LNCaP clone FGC (cell line): ENCODE results near the gene RUVBL2.

Experiments used
- DNase-seq: peaks from one replicate; pipeline ENCODE4 v3.0.0-alpha.2; 2011; ENCODE audit warnings: low read depth
- H3K4me3 ChIP-seq: 2 replicates; pipeline ENCODE4 v1.5.1; 2011; ENCODE audit warnings: mild to moderate bottlenecking, low read depth, low read length, control low read depth
- TF ChIP-seq, protein P1 (sequence below): IDR thresholded peaks from 2 replicates; pipeline ENCODE4 v1.5.1; 2012; ENCODE audit warnings: mild to moderate bottlenecking; ENCODE audit not compliant: control insufficient read depth, insufficient read depth; ENCODE audit errors: extremely low read depth

The RUVBL2 gene

DNA sequence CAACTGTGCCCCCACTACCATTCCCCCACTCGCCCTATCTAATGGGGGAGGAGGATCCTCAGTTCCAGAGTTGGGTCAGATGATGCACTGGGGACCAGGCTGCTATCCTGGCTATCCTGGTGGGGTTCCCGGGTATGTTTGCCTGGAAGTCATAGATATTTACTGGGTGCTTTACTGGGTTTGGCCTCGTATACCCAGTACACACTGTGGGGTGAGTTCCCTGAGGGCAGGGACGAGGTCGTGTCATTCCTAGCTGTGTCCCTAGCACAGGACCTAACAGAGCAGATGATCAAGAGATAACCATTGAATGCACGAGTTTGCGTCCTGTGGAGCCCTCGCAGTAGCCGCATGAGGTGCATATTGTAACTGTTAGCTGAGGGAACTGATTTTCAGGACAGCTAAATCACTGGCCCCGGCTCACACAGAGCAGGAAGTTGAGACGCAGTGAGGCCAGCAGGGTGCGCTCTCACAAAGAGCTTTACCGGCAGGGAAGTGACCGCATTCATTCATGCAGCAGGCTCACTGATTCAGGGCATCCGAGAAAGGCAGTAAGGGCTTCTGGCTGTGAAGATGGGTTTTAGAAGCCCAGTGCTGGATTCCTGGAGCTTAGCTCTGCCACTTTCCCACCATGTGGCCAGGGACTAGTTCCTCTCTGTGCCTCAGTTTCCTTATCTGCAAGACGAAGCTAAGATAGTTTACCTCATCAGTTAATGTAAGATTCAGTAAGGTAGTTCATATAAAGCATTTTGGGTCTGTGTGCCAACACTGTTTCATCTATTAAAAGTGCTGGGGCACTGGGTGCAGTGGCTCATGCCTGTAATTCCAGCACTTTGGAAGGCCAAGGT lies 6.0 kb downstream of the RUVBL2 start:
- TF ChIP-seq, protein P1, sequence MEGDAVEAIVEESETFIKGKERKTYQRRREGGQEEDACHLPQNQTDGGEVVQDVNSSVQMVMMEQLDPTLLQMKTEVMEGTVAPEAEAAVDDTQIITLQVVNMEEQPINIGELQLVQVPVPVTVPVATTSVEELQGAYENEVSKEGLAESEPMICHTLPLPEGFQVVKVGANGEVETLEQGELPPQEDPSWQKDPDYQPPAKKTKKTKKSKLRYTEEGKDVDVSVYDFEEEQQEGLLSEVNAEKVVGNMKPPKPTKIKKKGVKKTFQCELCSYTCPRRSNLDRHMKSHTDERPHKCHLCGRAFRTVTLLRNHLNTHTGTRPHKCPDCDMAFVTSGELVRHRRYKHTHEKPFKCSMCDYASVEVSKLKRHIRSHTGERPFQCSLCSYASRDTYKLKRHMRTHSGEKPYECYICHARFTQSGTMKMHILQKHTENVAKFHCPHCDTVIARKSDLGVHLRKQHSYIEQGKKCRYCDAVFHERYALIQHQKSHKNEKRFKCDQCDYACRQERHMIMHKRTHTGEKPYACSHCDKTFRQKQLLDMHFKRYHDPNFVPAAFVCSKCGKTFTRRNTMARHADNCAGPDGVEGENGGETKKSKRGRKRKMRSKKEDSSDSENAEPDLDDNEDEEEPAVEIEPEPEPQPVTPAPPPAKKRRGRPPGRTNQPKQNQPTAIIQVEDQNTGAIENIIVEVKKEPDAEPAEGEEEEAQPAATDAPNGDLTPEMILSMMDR = peak; percentile 23; the same call in 1 of the 2 replicates
- no peak for DNase-seq
- no peak overlapping the region for H3K4me3 ChIP-seq

DNA sequence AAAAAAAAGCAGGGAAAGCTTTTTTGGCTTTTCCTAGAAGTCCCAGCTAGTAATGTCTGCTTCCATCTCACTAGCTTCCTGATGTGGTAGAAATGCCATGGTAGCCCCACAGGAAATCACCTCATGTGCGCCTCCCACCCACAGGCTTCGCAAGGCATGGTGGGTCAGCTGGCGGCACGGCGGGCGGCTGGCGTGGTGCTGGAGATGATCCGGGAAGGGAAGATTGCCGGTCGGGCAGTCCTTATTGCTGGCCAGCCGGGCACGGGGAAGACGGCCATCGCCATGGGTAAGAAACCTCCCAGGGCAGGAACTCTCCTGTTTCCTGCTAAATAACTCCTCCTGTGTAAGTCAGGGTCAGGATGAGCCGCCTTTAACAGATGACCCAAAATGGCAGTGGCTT lies 10.4 kb downstream of the RUVBL2 start:
- H3K4me3 ChIP-seq = no peak overlapping the region
- TF ChIP-seq, protein P1 = no peak
- DNase-seq = no peak

DNA sequence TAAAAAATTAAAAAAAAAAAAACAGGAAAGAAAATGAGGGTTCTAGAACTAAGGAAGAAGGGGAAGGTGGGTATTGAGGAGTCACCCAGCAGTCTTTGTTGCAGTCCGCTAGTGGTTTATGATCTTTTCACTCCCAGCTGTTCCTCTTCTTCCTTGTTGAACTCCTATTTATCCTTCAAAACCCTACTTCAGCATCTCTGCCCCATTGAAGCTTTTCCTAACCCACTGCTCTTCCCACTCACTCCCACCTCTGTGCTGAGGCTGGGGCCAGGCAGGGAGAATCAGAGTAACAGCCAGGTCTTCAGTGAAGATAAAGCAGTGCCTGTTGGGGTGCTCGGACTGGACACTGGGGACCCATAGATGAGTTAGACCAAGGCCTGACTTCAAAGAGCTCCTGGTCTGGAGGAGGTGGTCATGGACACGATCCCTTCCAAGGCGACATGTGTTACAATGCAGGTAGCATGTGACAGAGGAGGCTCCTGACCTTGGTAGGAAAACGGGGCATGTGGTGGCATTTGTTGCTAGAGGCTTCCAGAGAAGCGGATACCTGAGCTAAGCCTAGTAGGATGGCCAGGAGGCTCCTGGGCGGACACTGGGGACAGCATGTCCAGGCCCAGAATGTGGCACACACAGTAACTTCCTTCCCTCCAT lies 11.4 kb downstream of the RUVBL2 start:
- H3K4me3 ChIP-seq = no peak overlapping the region
- TF ChIP-seq, protein P1 = no peak
- no peak for DNase-seq

DNA sequence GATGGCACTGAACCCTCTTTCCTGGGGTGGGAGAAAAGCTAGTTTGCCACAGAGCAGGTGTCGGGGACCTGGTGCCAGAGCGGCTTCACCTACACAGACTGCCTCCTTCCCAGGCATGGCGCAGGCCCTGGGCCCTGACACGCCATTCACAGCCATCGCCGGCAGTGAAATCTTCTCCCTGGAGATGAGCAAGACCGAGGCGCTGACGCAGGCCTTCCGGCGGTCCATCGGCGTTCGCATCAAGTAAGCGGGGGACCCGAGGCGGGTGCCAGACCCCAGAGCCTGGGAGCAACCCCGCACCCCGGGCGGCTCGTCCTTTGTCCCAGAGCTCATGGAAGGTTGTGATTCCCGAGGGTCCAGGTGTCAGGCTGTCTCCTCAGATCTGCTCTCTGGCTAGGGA lies 13.2 kb downstream of the RUVBL2 start:
- no peak for DNase-seq
- H3K4me3 ChIP-seq = no peak overlapping the region
- TF ChIP-seq, protein P1 = no peak

DNA sequence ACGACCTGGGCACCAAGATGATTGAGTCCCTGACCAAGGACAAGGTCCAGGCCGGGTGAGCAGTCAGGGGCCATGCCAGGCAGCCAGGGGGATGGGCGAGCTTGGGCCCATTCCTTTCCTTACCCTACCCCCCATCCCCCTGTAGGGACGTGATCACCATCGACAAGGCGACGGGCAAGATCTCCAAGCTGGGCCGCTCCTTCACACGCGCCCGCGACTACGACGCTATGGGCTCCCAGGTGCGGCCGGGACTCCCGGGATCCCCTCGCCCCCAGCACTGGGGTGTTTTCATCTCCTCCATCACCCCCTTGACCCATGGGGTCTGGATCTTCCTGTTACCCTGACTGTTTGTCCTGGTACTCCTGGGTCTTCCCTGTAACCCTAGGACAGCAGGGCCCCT lies 16.1 kb downstream of the RUVBL2 start:
- TF ChIP-seq, protein P1 = no peak
- DNase-seq = no peak
- no peak overlapping the region for H3K4me3 ChIP-seq

DNA sequence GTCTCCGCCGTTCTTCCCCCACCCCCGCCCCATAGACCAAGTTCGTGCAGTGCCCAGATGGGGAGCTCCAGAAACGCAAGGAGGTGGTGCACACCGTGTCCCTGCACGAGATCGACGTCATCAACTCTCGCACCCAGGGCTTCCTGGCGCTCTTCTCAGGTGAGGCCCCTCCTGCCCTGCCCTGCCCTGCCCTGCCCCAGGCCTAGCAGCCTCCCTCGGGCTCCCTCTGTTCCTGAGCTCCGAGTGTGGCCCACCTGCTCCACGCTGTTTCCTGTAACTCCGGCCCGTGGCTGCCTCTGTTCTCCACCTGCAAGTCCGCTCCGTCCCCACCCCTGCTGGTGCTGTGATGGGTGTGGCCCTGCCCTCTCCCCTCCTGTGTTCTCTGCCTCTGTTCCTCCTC lies 16.8 kb downstream of the RUVBL2 start:
- DNase-seq = no peak
- no peak overlapping the region for H3K4me3 ChIP-seq
- TF ChIP-seq, protein P1 = no peak
